ENCODE measurements around the gene RAB22A.

Gene RAB22A

DNA sequence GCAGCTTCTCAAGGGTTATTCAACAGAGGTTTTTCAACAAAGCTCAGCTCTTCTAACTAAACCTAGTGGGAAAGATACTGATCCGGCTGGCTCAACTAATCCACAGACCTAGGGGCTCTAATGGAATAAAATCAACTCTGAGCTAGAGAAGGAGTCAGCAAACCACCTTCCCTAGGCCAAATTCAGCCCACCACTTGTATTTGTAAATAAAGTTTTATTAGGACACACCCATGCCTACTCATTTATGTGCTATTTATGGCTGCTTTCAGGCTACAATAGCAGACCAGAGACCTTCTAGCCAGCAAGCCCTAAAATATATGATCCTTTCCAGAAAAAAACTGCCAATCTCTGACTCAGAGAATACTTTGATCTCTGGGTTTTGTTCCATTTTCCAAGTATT is 6.0 kb upstream of the RAB22A start:
- no peak for DNase-seq (ENCODE audit: low spot score)

- no peak for DNase-seq (ENCODE audit: low spot score)
Measured at GRCh38 chr20:58305061-58305460, 4.5 kb upstream of the RAB22A start.

DNA sequence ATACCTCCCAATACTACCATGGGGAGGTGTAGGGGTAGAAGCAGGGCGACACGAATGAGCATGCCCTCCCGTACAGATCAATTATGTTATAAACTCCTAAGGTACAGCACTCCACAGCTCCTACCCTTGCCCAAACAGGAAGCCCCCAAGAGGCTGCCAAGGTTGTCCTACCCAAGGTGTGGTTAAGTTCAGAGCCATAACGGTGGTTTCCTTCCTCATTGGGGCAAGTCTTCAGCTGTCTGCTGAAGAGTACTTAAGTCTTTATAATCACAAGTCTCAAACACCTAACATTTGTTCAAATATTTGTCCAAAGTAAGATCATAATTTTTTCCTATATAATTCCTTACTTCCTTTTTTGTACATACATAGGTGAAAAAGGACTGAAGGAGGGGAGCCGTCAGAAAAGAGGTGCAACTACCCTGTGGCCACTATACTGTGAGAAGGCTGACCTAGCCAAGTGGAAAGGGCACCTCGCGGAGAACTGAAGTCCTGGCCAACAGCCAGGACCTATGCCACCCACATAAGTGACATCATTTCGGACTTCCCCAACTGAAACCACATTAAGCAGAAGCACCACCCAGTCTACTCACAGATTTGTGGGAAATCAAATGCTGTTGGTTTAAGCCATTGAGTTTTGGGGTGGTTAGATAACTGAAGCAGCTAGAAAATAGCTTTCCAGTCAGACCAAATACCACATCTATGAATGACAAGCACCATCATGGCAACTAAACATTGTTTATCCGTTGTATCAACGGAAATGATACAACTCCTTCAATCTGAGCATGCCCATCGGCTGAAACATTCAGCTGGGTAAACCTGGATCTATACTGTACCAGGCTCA is 2.9 kb upstream of the RAB22A start:
- peak; percentile 55 for DNase-seq (ENCODE audit: low spot score)

GRCh38 chr20:58307270-58307669 is 2.2 kb upstream of the RAB22A start:
- no peak for DNase-seq (ENCODE audit: low spot score)

DNA sequence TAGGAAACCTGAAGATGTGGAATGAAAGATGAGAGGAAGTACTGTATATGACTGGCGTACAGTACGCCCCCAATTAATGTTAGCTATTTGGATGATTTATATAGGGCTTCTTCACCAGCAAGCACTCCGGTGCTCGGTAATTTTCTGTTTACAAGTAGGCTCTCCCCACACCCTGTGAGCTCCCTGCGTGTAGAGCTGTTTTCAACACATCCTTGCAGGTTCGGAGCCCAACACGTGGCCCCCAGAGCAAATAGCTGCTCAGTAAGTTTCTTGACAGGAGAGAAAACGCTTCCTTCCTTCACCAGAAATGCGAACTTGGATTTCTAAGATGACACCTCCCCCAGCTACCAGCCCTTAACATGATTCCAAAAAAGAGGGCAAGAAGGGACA is 1.2 kb upstream of the RAB22A start:
- peak; percentile 9 for DNase-seq (ENCODE audit: low spot score)

- DNase-seq (ENCODE audit: low spot score) = peak; percentile 74
Measured at GRCh38 chr20:58308680-58309527, 611 bp upstream of the RAB22A start.

DNA sequence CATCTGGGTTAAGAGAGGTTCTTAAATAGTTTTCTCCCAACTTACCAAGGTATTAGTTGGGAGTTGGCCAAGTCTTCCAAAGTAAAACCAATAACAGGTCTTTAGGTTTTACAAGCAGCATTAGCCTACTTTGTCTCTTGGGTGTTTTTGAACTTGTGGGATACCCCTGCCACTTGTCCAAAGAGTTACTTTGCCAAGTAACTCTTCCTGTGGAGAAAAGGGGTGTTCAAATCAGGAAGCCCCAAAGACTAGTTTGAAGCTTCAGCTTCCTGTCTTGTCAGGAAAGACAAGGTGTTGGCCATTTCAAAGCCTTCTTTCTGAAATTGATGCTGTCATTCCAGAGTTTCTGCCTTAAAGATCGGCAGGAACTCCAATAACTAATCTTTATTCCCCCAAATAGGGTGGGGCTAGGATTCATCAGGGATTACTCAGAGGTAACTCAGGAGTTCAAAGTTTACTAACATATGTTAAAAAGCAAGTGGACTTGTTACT is 822 bp downstream of the RAB22A start:
- DNase-seq (ENCODE audit: low spot score) = peak; percentile 56

DNA sequence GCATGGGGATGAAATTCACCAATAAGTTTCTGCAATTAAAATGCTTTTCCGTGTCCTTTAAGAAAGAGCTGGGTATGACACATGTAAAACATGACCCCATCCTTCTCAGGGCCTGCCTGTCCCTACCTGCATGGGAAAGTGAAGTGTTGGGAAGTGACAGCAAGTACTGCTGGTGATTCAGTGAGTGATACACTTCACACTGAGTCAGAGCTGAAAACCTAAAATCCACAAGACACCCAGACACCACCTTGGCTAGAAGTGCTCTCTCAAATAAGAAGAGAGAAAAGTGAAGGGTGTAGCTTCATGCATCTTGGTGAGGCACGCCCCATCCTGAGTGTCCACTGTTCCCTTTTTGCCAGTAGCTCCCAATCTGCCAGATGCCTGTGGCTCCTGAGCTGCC is 3.3 kb downstream of the RAB22A start:
- no peak for DNase-seq (ENCODE audit: low spot score)

GRCh38 chr20:58313396-58313795 is 3.9 kb downstream of the RAB22A start:
- no peak for DNase-seq (ENCODE audit: low spot score)

GRCh38 chr20:58321205-58321604 is 11.7 kb downstream of the RAB22A start:
- no peak for DNase-seq (ENCODE audit: low spot score)

DNA sequence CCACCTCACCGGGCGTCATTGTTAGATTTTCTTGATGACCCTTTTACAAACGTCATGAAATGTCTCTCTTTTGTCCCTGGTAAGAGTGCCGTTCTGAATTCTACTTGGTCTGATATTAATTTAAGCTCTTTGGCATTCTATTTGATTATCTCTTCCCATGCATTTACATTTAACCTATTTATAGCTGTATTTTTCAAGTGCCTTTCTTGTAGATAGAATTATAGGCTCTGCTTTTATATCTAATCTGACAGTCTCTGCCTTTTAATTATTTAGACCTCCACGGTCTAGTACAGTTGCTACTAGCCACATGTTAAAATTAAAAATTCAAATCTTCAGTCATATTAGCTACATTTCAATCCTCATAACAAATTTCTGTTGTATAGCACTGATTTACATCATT is 12.6 kb downstream of the RAB22A start:
- no peak for DNase-seq (ENCODE audit: low spot score)

DNA sequence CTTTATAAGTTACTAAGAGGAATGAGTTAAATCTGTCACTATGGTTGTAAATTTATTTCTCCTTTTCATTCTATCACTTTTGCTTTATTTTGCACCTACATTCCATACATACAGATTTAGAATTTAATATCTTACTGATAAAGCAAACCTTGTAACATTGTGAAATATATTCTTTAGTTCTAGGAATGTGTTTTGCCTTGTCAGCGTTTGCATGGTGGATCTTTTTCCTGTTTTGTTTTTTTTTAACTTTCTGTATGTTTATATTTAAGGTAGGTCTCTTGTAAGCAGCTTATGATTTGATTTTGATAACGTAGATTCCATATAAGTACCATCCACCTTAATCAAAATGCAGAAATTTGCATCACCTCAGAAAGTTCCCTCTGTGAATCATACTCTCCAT is 16.4 kb downstream of the RAB22A start:
- no peak for DNase-seq (ENCODE audit: low spot score)

DNA sequence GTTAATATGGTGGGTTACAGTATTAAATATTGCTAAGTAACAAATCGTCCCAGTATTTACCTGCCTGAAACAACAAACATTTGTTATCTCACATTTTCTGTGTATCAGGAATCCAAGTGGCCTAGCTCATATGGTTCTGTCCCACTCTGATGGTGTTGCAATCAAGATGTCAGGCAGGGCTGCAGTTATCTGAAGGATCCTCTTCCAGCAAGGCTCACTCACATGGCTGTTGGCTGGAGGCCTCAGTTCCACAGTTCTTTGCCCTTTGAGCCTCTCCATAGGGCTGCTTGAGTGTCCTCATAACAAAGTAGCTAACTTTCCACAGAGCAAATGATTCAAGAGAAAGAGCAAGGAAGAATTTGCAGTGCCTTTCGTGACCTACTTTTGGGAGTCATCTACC is 17.7 kb downstream of the RAB22A start:
- DNase-seq (ENCODE audit: low spot score) = no peak

- DNase-seq (ENCODE audit: low spot score) = no peak
Measured at GRCh38 chr20:58328836-58329235, 19.3 kb downstream of the RAB22A start.

- no peak for DNase-seq (ENCODE audit: low spot score)
Measured at GRCh38 chr20:58329711-58330110, 20.2 kb downstream of the RAB22A start.

DNA sequence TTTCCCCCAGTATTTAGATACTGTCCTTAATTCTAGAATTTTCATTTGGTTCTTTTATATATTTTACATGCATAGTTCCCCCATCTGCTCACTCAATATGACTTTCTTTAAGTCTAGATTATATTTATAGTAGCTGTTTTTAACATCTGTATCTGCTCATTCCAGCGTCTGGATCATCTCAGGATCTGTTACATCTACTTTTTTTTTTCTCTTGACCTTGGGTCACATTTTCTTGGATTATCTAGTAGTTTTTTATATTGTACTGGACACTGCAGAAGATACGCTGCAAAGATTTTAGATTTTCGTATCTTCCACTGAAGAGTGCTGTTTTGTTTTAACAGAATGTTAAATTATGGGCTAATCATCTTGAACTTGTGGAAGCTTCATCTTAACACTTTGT is 20.7 kb downstream of the RAB22A start:
- no peak for DNase-seq (ENCODE audit: low spot score)

- no peak for DNase-seq (ENCODE audit: low spot score)
Measured at GRCh38 chr20:58330687-58331086, 21.2 kb downstream of the RAB22A start.

- no peak for DNase-seq (ENCODE audit: low spot score)
Measured at GRCh38 chr20:58331961-58332551, 22.5 kb downstream of the RAB22A start.

DNA sequence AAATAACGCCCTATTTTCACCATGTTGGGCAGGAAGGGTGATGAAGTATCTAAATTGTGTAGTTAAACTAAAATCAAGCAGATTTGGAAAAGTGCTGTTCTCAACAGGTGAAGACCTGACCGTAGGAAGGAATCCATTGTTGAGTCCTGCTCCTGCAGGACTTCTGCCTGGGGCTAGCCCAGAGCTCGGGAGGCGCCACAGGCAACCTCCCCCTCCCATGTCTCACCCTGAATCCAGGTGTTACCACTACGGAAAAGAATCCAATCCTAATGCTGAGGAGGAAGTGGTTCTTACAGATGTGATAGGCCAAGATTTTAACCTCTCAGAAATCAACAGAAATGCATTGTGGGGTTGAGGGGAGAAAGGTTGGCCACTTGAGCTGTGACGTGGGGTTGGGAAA is 30.2 kb downstream of the RAB22A start:
- DNase-seq (ENCODE audit: low spot score) = no peak

GRCh38 chr20:58340151-58340550 is 30.6 kb downstream of the RAB22A start:
- DNase-seq (ENCODE audit: low spot score) = no peak

- no peak for DNase-seq (ENCODE audit: low spot score)
Measured at GRCh38 chr20:58340853-58341252, 31.3 kb downstream of the RAB22A start.

GRCh38 chr20:58342104-58342945 is 32.8 kb downstream of the RAB22A start:
- DNase-seq (ENCODE audit: low spot score) = no peak
